Activated CD4-positive, alpha-beta T cell treated with anti-CD3 and anti-CD28 coated beads, Interleukin-2, amount 50 U/mL, for 48 hours (primary cell): ENCODE data around the gene ABCC5.

ENCODE experiments used
- DNase-seq, 2 experiments: peaks; one replicate each; pipeline ENCODE4 v3.0.0-alpha.2; 2020

The ABCC5 gene

GRCh38 chr3:183968666-183969245 lies 48.9 kb downstream of the ABCC5 start:
- no peak for DNase-seq

- DNase-seq: no peak
Measured at GRCh38 chr3:183967693-183968092, 50.0 kb downstream of the ABCC5 start.

GRCh38 chr3:183966361-183966791 lies 51.3 kb downstream of the ABCC5 start:
- DNase-seq: no peak

DNA sequence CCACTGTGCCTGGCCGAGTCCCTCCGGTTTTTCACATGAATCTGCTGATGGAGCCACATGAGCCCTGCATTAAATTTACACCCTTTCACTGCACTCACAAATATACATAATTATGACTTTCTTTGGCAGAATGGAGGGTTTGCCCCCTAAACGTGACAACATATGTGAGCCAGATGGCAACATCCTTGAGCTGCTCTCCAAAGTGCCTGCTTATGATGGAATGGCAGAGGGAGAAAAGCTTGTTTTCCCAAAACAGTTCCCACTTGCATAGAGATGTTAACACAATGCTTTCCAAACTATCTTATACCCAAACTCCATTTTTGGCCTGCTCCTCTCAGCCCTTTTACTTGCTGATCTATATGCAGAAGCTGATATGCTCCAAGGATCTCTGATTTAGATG lies 54.9 kb downstream of the ABCC5 start:
- no peak for DNase-seq

- DNase-seq: no peak
Measured at GRCh38 chr3:183959214-183959613, 58.5 kb downstream of the ABCC5 start.

- DNase-seq: no peak
Measured at GRCh38 chr3:183958775-183959174, 58.9 kb downstream of the ABCC5 start.

- no peak for DNase-seq
Measured at GRCh38 chr3:183958226-183958625, 59.5 kb downstream of the ABCC5 start.

DNA sequence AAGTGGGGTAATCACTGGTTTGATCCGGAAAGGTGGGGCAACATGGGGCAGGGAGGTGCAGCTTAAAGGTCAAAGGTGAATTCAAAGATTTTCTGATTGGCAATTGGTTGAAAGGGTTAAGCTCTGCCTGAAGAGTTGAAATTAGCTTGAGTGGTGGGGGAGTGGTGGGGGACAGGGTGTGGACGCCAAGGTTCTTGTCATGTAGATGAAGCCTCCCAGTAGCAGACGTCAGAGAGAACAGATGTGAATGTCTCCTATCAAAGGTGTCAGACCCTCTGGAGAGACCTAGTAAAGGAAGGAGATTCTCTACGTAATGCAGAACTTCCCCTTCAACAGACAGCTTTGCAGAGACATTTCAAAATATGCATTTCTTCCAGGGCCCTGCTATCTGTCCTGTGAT lies 62.8 kb downstream of the ABCC5 start:
- DNase-seq: no peak

- no peak for DNase-seq
Measured at GRCh38 chr3:183953471-183954070, 64.1 kb downstream of the ABCC5 start.

DNA sequence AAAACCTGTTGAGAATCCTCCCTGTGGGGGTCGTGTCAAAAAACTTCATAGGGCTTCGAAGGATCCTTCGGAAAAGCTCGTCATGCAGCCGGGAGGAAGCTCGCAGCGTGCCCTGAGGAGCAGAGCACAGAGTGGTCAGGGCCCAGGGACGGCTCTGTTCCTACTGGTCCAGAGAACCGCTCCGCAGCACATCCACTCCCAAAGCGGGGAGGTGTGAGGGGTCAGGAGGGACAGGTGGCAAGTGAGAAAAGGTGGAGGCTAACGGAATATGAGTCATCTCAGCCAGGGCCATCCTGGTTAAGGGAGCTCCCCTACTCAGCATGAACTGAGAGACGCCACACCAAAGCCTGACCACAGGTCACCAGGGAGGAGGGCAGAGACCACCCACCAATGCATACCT lies 66.2 kb downstream of the ABCC5 start:
- DNase-seq: no peak

- DNase-seq: no peak
Measured at GRCh38 chr3:183949690-183950089, 68.0 kb downstream of the ABCC5 start.

DNA sequence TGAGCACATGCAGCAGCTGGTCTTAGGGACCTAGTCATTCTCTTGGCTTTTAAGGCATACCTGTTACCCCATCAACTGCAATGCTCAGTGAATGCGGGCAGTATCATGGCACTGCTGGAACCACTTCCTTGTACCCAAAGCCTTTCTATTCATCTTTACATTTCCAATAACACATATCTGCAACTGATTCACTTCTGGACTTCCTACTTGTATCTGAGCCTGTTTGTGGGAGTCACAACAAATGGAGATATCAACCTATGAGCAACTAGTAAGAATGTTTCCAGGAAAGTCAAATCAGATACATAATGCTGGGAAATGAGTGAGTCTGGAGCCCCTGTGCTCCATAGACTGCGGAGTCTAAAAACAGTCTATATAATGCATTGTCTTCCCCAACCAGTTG lies 71.6 kb downstream of the ABCC5 start:
- DNase-seq: no peak

- DNase-seq: no peak
Measured at GRCh38 chr3:183944775-183945174, 72.9 kb downstream of the ABCC5 start.

DNA sequence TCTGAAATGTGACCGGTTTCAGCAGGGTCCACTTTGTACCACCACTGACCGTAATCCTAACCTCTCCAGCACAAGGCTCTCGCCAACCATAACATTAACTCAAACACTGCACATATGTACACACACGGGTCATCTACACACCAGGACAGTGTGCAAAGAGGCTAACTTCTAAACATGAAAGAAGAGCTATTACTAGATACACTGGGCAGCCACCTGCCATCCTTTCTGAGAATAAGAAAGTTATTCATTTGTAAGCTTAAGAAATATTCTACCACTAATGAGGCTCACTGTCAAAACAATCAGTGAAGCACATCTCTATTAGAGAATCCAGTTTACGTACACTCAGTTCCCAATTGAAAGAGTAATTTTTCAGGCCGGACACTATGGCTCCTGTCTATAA lies 73.9 kb downstream of the ABCC5 start:
- no peak for DNase-seq

DNA sequence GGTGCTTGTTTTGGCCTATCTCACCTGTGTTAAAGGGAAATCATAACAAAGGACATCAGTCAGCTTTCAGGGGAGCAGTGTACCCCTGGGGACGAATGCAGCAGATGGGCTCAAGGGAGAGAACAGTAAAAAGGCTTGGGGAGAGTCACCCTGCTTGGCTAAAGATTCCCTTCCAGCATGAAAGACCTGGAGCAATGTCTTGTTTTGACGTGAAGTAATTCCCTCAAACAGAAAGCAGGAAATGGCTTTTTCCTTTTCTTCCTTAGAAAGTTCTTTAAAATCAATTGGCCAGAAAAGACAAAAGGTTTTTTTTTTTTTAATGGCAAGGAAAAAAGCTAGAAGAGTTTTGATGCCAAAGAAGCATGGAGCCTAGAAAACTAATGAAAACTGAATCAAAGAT lies 76.5 kb downstream of the ABCC5 start:
- DNase-seq: no peak

GRCh38 chr3:183937601-183938286 lies 79.9 kb downstream of the ABCC5 start:
- DNase-seq: no peak

GRCh38 chr3:183933160-183933559 lies 84.5 kb downstream of the ABCC5 start:
- no peak for DNase-seq

DNA sequence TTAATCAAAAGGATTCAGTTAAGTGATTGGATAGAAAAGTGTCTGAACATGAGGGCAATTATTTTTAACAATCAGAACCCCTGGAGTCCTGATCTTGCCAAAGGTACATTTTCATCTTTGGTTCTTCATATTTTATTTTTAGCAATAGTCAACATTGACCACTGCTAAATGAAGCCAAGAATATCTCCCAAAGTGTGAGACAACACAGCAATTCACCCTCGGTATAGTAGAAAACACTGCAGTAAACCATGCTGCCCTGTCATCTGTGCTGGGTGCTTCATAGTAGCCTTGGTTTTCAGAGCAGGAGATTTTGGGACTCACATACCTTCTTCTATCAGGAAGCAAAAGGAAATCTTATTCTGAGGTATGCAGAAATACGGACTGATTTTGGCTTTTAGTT lies 85.8 kb downstream of the ABCC5 start:
- DNase-seq: no peak

DNA sequence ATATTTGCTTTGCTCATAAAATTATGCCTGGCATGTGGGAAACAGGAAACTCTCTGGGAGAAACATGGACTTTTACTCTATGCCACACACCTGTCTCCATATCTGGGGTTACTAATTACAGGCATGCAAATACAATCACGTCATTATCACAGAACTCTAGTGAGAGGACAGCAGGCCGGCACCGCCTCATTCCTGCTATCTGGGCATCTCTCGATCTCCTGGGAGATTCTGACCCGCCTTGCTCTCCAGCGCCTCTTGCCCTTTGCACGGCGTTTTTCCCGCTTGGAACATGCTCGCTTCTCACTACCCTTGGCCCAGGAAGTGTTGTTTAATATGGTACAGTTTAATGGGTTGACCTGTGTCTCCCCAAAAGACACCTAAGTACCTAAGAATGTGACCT lies 87.6 kb downstream of the ABCC5 start:
- no peak for DNase-seq

DNA sequence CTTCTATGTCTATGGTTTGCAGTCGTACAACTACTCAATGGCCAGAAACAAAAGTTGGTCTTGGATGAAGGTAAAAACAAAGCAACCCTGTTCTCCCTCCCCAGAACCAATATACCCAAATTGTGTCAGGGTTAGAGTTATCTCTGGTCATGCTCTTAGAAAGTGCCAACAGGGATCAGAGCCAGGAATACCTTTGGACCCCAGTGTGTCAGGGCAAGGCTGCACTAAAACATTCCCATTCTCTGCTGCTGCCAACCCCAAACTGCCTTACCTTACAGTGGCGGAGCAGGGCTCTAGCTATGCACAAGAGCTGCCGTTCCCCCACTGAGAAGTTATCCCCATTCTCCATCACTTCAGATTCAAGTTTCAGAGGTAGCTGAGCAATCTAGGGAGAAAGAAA lies 90.6 kb downstream of the ABCC5 start:
- DNase-seq: no peak

DNA sequence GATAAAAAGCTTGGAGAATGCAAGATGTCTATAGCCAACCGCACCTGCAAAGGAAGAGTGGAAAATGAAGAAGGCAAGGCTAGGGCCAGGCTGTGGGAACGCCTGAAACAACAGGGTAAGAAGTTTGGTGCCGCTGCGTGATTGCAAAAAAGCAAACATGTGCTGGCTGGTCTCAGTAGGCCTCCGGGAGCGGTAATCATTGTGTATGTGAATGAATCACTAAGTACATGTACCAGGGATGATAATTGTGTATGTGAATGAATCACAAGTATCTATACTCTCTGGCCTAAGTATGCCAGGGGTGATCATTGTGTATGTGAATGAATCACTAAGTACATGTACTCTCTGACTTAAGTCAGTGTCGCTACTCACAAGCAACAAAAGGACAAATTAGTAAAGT lies 92.7 kb downstream of the ABCC5 start:
- DNase-seq: no peak

DNA sequence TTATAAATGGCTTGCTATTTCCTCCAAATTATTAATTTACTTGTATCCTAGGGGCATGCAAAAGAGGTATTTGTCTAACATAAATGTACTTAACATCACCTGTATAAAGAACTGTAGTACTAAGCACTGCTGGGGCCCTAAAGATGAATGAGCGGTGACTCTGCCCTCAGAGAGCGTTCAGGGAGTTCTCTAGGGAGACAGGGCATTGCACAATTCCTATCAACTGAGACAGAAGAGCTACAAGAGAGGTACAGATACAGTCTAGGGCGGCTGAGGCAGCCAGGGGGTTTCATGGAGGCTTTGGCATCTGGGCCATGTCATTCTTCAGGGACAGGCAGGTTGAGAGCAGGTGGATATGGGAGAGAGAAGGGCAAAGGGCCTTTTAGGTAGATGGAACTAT lies 93.1 kb downstream of the ABCC5 start:
- DNase-seq: no peak

GRCh38 chr3:183922421-183922820 lies 95.3 kb downstream of the ABCC5 start:
- DNase-seq: no peak

DNA sequence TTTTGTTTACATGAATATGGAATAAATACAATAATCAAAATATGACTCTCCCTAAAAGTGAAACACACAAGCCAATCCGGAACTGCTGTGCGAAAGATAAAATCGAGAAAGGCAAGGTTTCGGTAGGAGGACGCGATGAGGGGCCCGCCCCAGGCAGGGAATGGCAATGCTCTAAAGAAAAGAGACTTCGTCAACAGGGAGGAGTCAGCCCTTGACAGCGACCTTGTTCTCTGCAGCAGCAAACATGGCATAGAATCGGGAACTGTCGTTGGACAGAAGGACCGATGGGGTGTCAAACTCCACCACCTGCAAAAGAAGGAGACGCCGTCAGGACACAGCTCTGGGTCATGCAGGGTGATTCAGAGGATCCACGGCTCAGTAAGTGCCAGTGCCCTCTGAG lies 96.6 kb downstream of the ABCC5 start:
- no peak for DNase-seq

DNA sequence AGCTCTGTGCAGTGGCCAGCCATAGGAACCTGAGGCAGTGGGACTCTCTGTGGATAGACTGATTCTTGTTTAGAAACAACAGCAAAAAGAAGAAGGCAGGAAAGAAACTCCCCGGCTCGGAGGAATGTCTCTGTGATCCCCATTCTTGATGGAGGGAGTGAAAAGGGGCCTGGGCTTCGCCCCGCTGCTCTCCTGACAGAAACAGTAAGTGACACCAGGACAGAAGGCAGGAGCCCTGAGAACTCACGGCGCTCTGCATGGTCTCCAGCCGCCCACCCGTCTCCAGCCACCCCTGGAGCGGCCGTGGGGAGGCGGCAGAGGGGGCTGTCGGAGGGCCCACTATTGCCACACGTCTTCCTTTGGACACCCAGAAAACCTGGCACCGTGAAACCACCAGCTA lies 97.3 kb downstream of the ABCC5 start:
- DNase-seq: no peak
